NCI-H2196 (cell line): ENCODE results near the gene PTPRJ.
"Not testable (repeated sequence)": the region's sequence is repeated elsewhere in the genome, so short reads cannot be mapped to it uniquely, and the experiment has no call there.

ENCODE experiments used
- DNase-seq: peaks from one replicate; lab custom pipeline; 2025; ENCODE audit not compliant: unreplicated experiment; lab: John Stamatoyannopoulos, UW

The PTPRJ gene

GRCh38 chr11:48108231-48109045 is 128.1 kb downstream of the PTPRJ start:
- DNase-seq, result no peak

- DNase-seq, result peak; percentile 67
Observed at GRCh38 chr11:48109046-48109666, 128.8 kb downstream of the PTPRJ start.

- no peak for DNase-seq
Observed at GRCh38 chr11:48110509-48110766, 130.1 kb downstream of the PTPRJ start.

GRCh38 chr11:48111891-48112290 is 131.5 kb downstream of the PTPRJ start:
- no peak for DNase-seq

- DNase-seq, result no peak
Observed at GRCh38 chr11:48114740-48115139, 134.4 kb downstream of the PTPRJ start.

GRCh38 chr11:48116437-48117228 is 136.3 kb downstream of the PTPRJ start:
- DNase-seq, result no peak

GRCh38 chr11:48122246-48122645 is 141.9 kb downstream of the PTPRJ start:
- DNase-seq, result no peak

- no peak for DNase-seq
Observed at GRCh38 chr11:48122656-48123055, 142.3 kb downstream of the PTPRJ start.

GRCh38 chr11:48123254-48123875 is 143.0 kb downstream of the PTPRJ start:
- no peak for DNase-seq

GRCh38 chr11:48123934-48124755 is 143.8 kb downstream of the PTPRJ start:
- DNase-seq, result no peak

- DNase-seq, result no peak
Observed at GRCh38 chr11:48124880-48125279, 144.5 kb downstream of the PTPRJ start.

- DNase-seq, result no peak
Observed at GRCh38 chr11:48125866-48126265, 145.5 kb downstream of the PTPRJ start.

GRCh38 chr11:48127521-48128183 is 147.3 kb downstream of the PTPRJ start:
- no peak for DNase-seq

- no peak for DNase-seq
Observed at GRCh38 chr11:48129697-48130395, 149.5 kb downstream of the PTPRJ start.

GRCh38 chr11:48134221-48134922 is 154.0 kb downstream of the PTPRJ start:
- no peak for DNase-seq

- no peak for DNase-seq
Observed at GRCh38 chr11:48138222-48138621, 157.9 kb downstream of the PTPRJ start.

GRCh38 chr11:48139896-48140295 is 159.5 kb downstream of the PTPRJ start:
- DNase-seq, result not testable (repeated sequence)

GRCh38 chr11:48141475-48142122 is 161.2 kb downstream of the PTPRJ start:
- no peak for DNase-seq
